HG03159 (cell line): ENCODE measurements around the gene L1CAM.

Experiments
- ATAC-seq: cut with Tn5 transposase; IDR thresholded peaks from one replicate; pipeline ENCODE4 v1.9.1; 2021; ENCODE audit warnings: mild to moderate bottlenecking, moderate library complexity; ENCODE audit not compliant: unreplicated experiment

The L1CAM gene

GRCh38 chrX:153812220-153812619 lies 73.8 kb downstream of the L1CAM start:
- ATAC-seq = no peak
